CD4-positive, alpha-beta T cell treated with Interleukin-17A for 4 hours (primary cell): ENCODE measurements around the gene CELA2A.
"Not testable (repeated sequence)": the region's sequence is repeated elsewhere in the genome, so short reads cannot be mapped to it uniquely, and the experiment has no call there.

Experiments used
- DNase-seq: peaks from one replicate; pipeline ENCODE4 v3.0.0-alpha.2; 2020; ENCODE audit warnings: mixed read lengths

The CELA2A gene

GRCh38 chr1:15425521-15425920 is 31.0 kb upstream of the CELA2A start:
- no peak for DNase-seq

GRCh38 chr1:15425958-15426357 is 30.6 kb upstream of the CELA2A start:
- DNase-seq, result no peak

GRCh38 chr1:15426492-15427279 is 29.8 kb upstream of the CELA2A start:
- DNase-seq, result no peak

- DNase-seq, result no peak
Observed at GRCh38 chr1:15427280-15427666, 29.3 kb upstream of the CELA2A start.

GRCh38 chr1:15428252-15428651 is 28.3 kb upstream of the CELA2A start:
- not testable (repeated sequence) for DNase-seq

- no peak for DNase-seq
Observed at GRCh38 chr1:15428815-15429435, 27.6 kb upstream of the CELA2A start.

GRCh38 chr1:15429701-15430149 is 26.8 kb upstream of the CELA2A start:
- no peak for DNase-seq

- peak; percentile 82 for DNase-seq
Observed at GRCh38 chr1:15430787-15431570, 25.6 kb upstream of the CELA2A start.

GRCh38 chr1:15431571-15431948 is 25.0 kb upstream of the CELA2A start:
- DNase-seq, result no peak

- no peak for DNase-seq
Observed at GRCh38 chr1:15432324-15432723, 24.2 kb upstream of the CELA2A start.

GRCh38 chr1:15433471-15433870 is 23.1 kb upstream of the CELA2A start:
- no peak for DNase-seq

- DNase-seq, result not testable (repeated sequence)
Observed at GRCh38 chr1:15434739-15435138, 21.8 kb upstream of the CELA2A start.

- DNase-seq, result no peak
Observed at GRCh38 chr1:15435239-15436077, 21.1 kb upstream of the CELA2A start.

GRCh38 chr1:15436881-15437442 is 19.6 kb upstream of the CELA2A start:
- no peak for DNase-seq

GRCh38 chr1:15439325-15439724 is 17.2 kb upstream of the CELA2A start:
- DNase-seq, result no peak

GRCh38 chr1:15440357-15440756 is 16.2 kb upstream of the CELA2A start:
- no peak for DNase-seq

GRCh38 chr1:15441247-15441646 is 15.3 kb upstream of the CELA2A start:
- no peak for DNase-seq

- no peak for DNase-seq
Observed at GRCh38 chr1:15442119-15442518, 14.4 kb upstream of the CELA2A start.

GRCh38 chr1:15442759-15443158 is 13.8 kb upstream of the CELA2A start:
- no peak for DNase-seq

GRCh38 chr1:15443281-15443680 is 13.3 kb upstream of the CELA2A start:
- DNase-seq, result no peak

- no peak for DNase-seq
Observed at GRCh38 chr1:15444468-15445389, 11.8 kb upstream of the CELA2A start.
